CD4-positive, alpha-beta T cell treated with Interleukin-4 for 4 hours (primary cell): ENCODE measurements around the gene RIPOR1.

ENCODE experiments used
- DNase-seq: peaks from one replicate; pipeline ENCODE4 v3.0.0-alpha.2; 2020

The RIPOR1 gene

GRCh38 chr16:67561824-67562525 is 33.3 kb downstream of the RIPOR1 start:
- DNase-seq, result peak; percentile 98

- peak; percentile 85 for DNase-seq
Measured at GRCh38 chr16:67562526-67562917, 33.9 kb downstream of the RIPOR1 start, which contains the start of gene CTCF. Gene CTCF, plus strand, starts transcription at chr16:67562526. Its CDS starts 48,307 bp downstream, at chr16:67610833.

GRCh38 chr16:67562918-67563707 is 34.5 kb downstream of the RIPOR1 start:
- peak; percentile 53 for DNase-seq

- peak; percentile 29 for DNase-seq
Measured at GRCh38 chr16:67563708-67564468, 35.3 kb downstream of the RIPOR1 start.

- DNase-seq, result no peak
Measured at GRCh38 chr16:67565470-67566100, 37.0 kb downstream of the RIPOR1 start.

- DNase-seq, result no peak
Measured at GRCh38 chr16:67571464-67571863, 42.8 kb downstream of the RIPOR1 start.

- no peak for DNase-seq
Measured at GRCh38 chr16:67571981-67572431, 43.4 kb downstream of the RIPOR1 start.

- DNase-seq, result no peak
Measured at GRCh38 chr16:67579686-67580085, 51.1 kb downstream of the RIPOR1 start.

GRCh38 chr16:67580202-67580601 is 51.6 kb downstream of the RIPOR1 start:
- no peak for DNase-seq

- no peak for DNase-seq
Measured at GRCh38 chr16:67593288-67593687, 64.7 kb downstream of the RIPOR1 start.

GRCh38 chr16:67593701-67594100 is 65.1 kb downstream of the RIPOR1 start:
- no peak for DNase-seq

- no peak for DNase-seq
Measured at GRCh38 chr16:67594256-67594915, 65.8 kb downstream of the RIPOR1 start.

- no peak for DNase-seq
Measured at GRCh38 chr16:67594956-67595355, 66.3 kb downstream of the RIPOR1 start.
